HUDEP-2 (cell line): ENCODE results near the gene PTK7.
A peak's percentile ranks its signal among the peaks of the same experiment; 100 is the strongest.
"Not testable (repeated sequence)": the region's sequence is repeated elsewhere in the genome, so short reads cannot be mapped to it uniquely, and the experiment has no call there.

Experiments used
- DNase-seq, 76 experiments: peaks; one replicate each; lab custom pipeline; 2025; ENCODE audit not compliant: unreplicated experiment in 76 of 76; lab: John Stamatoyannopoulos, UW

Gene PTK7

GRCh38 chr6:43053545-43054205, 22.4 kb upstream of the PTK7 start, which contains the start of gene CUL7:
Gene CUL7 (minus strand): TSS chr6:43053851. CDS start chr6:43052788, 1,063 bp downstream.
- DNase-seq: peak in 75 of 76 experiments; percentile 42 to 97 (median 95)

- DNase-seq: peak in 2 of 76 experiments; percentile 8 to 32
Measured at GRCh38 chr6:43054206-43054943, 21.7 kb upstream of the PTK7 start.

GRCh38 chr6:43055966-43056365, 20.1 kb upstream of the PTK7 start:
- no peak for DNase-seq

GRCh38 chr6:43058531-43058930, 17.6 kb upstream of the PTK7 start:
- peak in 17 of 76 experiments; percentile 5 to 54 (median 25) for DNase-seq

- peak; percentile 87 to 100 (median 99) for DNase-seq
Measured at GRCh38 chr6:43059168-43060033, 16.7 kb upstream of the PTK7 start, which contains the start of the genes KLC4 and MRPL2. Gene KLC4 (plus strand): TSS chr6:43059631. CDS start chr6:43061336, 1,705 bp downstream. Gene MRPL2 (minus strand): TSS chr6:43059434. CDS start chr6:43059381, 53 bp downstream.

GRCh38 chr6:43060034-43060754, 15.9 kb upstream of the PTK7 start:
- DNase-seq: no peak

GRCh38 chr6:43060755-43061633, 15.1 kb upstream of the PTK7 start:
- no peak for DNase-seq

- no peak for DNase-seq
Measured at GRCh38 chr6:43061861-43062260, 14.3 kb upstream of the PTK7 start.

- DNase-seq: no peak
Measured at GRCh38 chr6:43062818-43063217, 13.3 kb upstream of the PTK7 start.

- peak in 20 of 76 experiments; percentile 6 to 45 (median 20) for DNase-seq
Measured at GRCh38 chr6:43070028-43070632, 6.0 kb upstream of the PTK7 start.

GRCh38 chr6:43074847-43075669, 1.1 kb upstream of the PTK7 start:
- DNase-seq: no peak

GRCh38 chr6:43076464-43077332, 584 bp downstream of the PTK7 start:
- no peak for DNase-seq

GRCh38 chr6:43077333-43077809, 1.3 kb downstream of the PTK7 start:
- no peak for DNase-seq

- no peak for DNase-seq
Measured at GRCh38 chr6:43077981-43078511, 1.9 kb downstream of the PTK7 start.

- DNase-seq: no peak
Measured at GRCh38 chr6:43078691-43079090, 2.6 kb downstream of the PTK7 start.

- DNase-seq: no peak
Measured at GRCh38 chr6:43081043-43081442, 4.9 kb downstream of the PTK7 start.

GRCh38 chr6:43081922-43082321, 5.8 kb downstream of the PTK7 start:
- DNase-seq: not testable (repeated sequence)
